HepG2 (cell line): ENCODE measurements around the gene MTHFD1. TPM values are rescaled to one million over a fixed set of nuclear protein-coding genes. Genes with fewer than 3 reads are reported as not detected.
A peak's percentile ranks its signal among the peaks of the same experiment; 100 is the strongest.

Experiments
- AKAP8 ChIP-seq: sonication (generic); formaldehyde crosslinking; IDR thresholded peaks from 2 replicates; pipeline ENCODE4 v1.5.1; 2020; ENCODE audit warnings: mild to moderate bottlenecking, missing genetic modification reagents
- CBX5 ChIP-seq: sonication (generic); formaldehyde crosslinking; IDR thresholded peaks from 2 replicates; pipeline ENCODE4 v1.4.0; 2020; ENCODE audit warnings: missing genetic modification reagents, borderline replicate concordance
- GATAD1 ChIP-seq: IDR thresholded peaks from 2 replicates; pipeline ENCODE4 v1.6.1; 2016; ENCODE audit warnings: missing genetic modification reagents, missing compliant biosample characterization
- HOXA9 ChIP-seq: sonication (generic); formaldehyde crosslinking; IDR thresholded peaks from 2 replicates; pipeline ENCODE4 v1.8.1; 2022; ENCODE audit warnings: missing genetic modification reagents, mild to moderate bottlenecking, moderate library complexity, borderline replicate concordance
- JUND ChIP-seq: sonication (generic); formaldehyde crosslinking; IDR thresholded peaks from 2 replicates; pipeline ENCODE4 v1.8.0; 2022; ENCODE audit warnings: mild to moderate bottlenecking, missing genetic modification reagents
- KDM3A ChIP-seq: IDR thresholded peaks from 2 replicates; pipeline ENCODE4 v1.6.1; 2018; ENCODE audit warnings: low read depth, missing compliant biosample characterization
- KDM4B ChIP-seq: sonication (generic); formaldehyde crosslinking; IDR thresholded peaks from 2 replicates; pipeline ENCODE4 v1.4.0; 2020; ENCODE audit warnings: missing genetic modification reagents
- KLF16 ChIP-seq, 2 experiments: sonication (generic) in 1 of 2; formaldehyde crosslinking in 1 of 2; IDR thresholded peaks; 2 replicates each; pipeline versions ENCODE4 v1.6.1 to v1.8.0; 2016 to 2023; ENCODE audit warnings: missing genetic modification reagents in 2 of 2, missing compliant biosample characterization in 1 of 2
- MAF1 ChIP-seq: sonication (generic); formaldehyde crosslinking; IDR thresholded peaks from 2 replicates; pipeline ENCODE4 v1.5.0; 2020; ENCODE audit warnings: missing genetic modification reagents, borderline replicate concordance
- MLLT10 ChIP-seq: sonication (generic); formaldehyde crosslinking; IDR thresholded peaks from 2 replicates; pipeline ENCODE4 v1.4.0; 2020; ENCODE audit warnings: missing genetic modification reagents
- TRIM24 ChIP-seq: sonication (generic); formaldehyde crosslinking; IDR thresholded peaks from 2 replicates; pipeline ENCODE4 v1.8.0; 2022; ENCODE audit warnings: mild to moderate bottlenecking, missing genetic modification reagents
- TSC22D2 ChIP-seq: sonication (generic); formaldehyde crosslinking; IDR thresholded peaks from 2 replicates; pipeline ENCODE4 v1.5.1; 2020; ENCODE audit warnings: missing genetic modification reagents, mild to moderate bottlenecking, borderline replicate concordance
- U2AF2 ChIP-seq: fragments of 200-400 bp; formaldehyde crosslinking; IDR thresholded peaks from 2 replicates; pipeline ENCODE4 v1.6.1; 2017; ENCODE audit warnings: low read depth, mild to moderate bottlenecking, low read length
- ZFP41 ChIP-seq: sonication (generic); formaldehyde crosslinking; IDR thresholded peaks from 2 replicates; pipeline ENCODE4 v1.4.0; 2020; ENCODE audit warnings: mild to moderate bottlenecking, missing genetic modification reagents, borderline replicate concordance
- ZNF143 ChIP-seq: sonication (generic); formaldehyde crosslinking; IDR thresholded peaks from 2 replicates; pipeline ENCODE4 v1.4.0; 2020; ENCODE audit warnings: missing genetic modification reagents
- ZNF441 ChIP-seq: sonication (generic); formaldehyde crosslinking; IDR thresholded peaks from 2 replicates; pipeline ENCODE4 v1.7.0; 2021; ENCODE audit warnings: missing genetic modification reagents, borderline replicate concordance
- ZNF563 ChIP-seq: sonication (generic); formaldehyde crosslinking; IDR thresholded peaks from 2 replicates; pipeline ENCODE4 v1.8.0; 2022; ENCODE audit warnings: mild to moderate bottlenecking, moderate library complexity, missing genetic modification reagents
- polyA plus RNA-seq, 8 experiments: library from polyadenylated mRNA; depleted of rRNA in 3 of 8; stranded (reverse) in 7 of 8; unstranded in 1 of 8; fragments of >200 nt; fragmentation: Illumina TruSeq in 4 of 8; extraction: Trizol in 4 of 8; gene quantifications; 2 replicates each; pipeline versions ENCODE4 v1.2.1 to v1.2.3, GENCODE V29; 2011 to 2016; ENCODE audit warnings: low read depth in 4 of 8, missing spikeins in 1 of 8, mixed read lengths in 1 of 8; ENCODE audit not compliant: insufficient read depth in 1 of 8
- total RNA-seq, 5 experiments: library from RNA; depleted of rRNA; stranded (reverse); fragments of >200 nt; fragmentation: Illumina TruSeq; extraction: Trizol; gene quantifications; 2 replicates each; pipeline ENCODE4 v1.2.3, GENCODE V29; 2016; ENCODE audit warnings: low read depth in 1 of 5
- TF ChIP-seq, protein P1 (sequence below): sonication (generic); formaldehyde crosslinking; IDR thresholded peaks from 2 replicates; pipeline ENCODE4 v1.5.0; 2020; ENCODE audit warnings: mild to moderate bottlenecking, missing genetic modification reagents, borderline replicate concordance
- TF ChIP-seq, protein P2 (sequence below): fragments of 450-650 bp; IDR thresholded peaks from 2 replicates; pipeline ENCODE4 v1.6.1; 2017; ENCODE audit warnings: mild to moderate bottlenecking

The MTHFD1 gene
- total and polyA plus RNA-seq, 2 of the 13 experiments (the other 11 are each of a cell fraction or from before 2014, with no cell fraction given): 31.0 to 106 TPM

DNA sequence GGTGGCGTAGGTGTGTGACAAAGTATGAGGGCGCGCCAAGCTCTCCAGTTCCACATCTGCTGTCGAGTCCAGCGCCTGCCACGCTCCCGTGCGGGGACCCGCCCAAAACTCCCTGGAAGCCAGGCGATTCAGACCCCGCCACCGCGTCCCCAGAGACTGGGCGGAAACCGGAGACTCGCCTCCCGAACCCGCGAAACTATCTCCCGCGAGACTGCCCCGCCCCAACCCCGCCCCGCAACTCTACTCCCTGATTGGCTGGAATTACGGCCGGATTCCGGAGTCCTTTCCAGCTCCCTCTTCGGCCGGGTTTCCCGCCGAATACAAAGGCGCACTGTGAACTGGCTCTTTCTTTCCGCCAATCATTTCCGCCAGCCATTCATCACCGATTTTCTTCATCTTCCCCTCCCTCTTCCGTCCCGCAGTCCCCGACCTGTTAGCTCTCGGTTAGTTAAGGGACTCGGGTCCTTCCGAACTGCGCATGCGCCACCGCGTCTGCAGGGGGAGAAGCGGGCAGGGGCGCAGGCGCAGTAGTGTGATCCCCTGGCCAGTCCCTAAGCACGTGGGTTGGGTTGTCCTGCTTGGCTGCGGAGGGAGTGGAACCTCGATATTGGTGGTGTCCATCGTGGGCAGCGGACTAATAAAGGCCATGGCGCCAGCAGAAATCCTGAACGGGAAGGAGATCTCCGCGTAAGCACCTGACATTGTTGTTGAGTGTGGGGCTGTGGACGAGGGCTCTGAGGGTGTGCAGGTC, at the start of gene MTHFD1 (continued):
- TF ChIP-seq, protein P1, sequence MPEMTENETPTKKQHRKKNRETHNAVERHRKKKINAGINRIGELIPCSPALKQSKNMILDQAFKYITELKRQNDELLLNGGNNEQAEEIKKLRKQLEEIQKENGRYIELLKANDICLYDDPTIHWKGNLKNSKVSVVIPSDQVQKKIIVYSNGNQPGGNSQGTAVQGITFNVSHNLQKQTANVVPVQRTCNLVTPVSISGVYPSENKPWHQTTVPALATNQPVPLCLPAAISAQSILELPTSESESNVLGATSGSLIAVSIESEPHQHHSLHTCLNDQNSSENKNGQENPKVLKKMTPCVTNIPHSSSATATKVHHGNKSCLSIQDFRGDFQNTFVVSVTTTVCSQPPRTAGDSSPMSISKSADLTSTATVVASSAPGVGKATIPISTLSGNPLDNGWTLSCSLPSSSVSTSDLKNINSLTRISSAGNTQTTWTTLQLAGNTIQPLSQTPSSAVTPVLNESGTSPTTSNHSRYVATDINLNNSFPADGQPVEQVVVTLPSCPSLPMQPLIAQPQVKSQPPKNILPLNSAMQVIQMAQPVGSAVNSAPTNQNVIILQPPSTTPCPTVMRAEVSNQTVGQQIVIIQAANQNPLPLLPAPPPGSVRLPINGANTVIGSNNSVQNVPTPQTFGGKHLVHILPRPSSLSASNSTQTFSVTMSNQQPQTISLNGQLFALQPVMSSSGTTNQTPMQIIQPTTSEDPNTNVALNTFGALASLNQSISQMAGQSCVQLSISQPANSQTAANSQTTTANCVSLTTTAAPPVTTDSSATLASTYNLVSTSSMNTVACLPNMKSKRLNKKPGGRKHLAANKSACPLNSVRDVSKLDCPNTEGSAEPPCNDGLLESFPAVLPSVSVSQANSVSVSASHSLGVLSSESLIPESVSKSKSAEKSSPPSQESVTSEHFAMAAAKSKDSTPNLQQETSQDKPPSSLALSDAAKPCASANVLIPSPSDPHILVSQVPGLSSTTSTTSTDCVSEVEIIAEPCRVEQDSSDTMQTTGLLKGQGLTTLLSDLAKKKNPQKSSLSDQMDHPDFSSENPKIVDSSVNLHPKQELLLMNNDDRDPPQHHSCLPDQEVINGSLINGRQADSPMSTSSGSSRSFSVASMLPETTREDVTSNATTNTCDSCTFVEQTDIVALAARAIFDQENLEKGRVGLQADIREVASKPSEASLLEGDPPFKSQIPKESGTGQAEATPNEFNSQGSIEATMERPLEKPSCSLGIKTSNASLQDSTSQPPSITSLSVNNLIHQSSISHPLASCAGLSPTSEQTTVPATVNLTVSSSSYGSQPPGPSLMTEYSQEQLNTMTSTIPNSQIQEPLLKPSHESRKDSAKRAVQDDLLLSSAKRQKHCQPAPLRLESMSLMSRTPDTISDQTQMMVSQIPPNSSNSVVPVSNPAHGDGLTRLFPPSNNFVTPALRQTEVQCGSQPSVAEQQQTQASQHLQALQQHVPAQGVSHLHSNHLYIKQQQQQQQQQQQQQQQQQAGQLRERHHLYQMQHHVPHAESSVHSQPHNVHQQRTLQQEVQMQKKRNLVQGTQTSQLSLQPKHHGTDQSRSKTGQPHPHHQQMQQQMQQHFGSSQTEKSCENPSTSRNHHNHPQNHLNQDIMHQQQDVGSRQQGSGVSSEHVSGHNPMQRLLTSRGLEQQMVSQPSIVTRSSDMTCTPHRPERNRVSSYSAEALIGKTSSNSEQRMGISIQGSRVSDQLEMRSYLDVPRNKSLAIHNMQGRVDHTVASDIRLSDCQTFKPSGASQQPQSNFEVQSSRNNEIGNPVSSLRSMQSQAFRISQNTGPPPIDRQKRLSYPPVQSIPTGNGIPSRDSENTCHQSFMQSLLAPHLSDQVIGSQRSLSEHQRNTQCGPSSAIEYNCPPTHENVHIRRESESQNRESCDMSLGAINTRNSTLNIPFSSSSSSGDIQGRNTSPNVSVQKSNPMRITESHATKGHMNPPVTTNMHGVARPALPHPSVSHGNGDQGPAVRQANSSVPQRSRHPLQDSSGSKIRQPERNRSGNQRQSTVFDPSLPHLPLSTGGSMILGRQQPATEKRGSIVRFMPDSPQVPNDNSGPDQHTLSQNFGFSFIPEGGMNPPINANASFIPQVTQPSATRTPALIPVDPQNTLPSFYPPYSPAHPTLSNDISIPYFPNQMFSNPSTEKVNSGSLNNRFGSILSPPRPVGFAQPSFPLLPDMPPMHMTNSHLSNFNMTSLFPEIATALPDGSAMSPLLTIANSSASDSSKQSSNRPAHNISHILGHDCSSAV (CRISPR knock-in tag): peak; percentile 11; the same call in 1 of the 2 replicates
- TF ChIP-seq KDM4B (peak; percentile 63; the same call in 1 of the 2 replicates), KDM3A (CRISPR knock-in tag) (peak; percentile 7), TRIM24 (no peak), HOXA9 (peak; percentile 96), ZNF143 (CRISPR knock-in tag) (0 out of 2 replicates have a peak, but pooled peaks have one; percentile 41), MAF1 (CRISPR knock-in tag) (0 out of 2 replicates have a peak, but pooled peaks have one; percentile 36), MLLT10 (no peak), CBX5 (CRISPR knock-in tag) (no peak), ZFP41 (0 out of 2 replicates have a peak, but pooled peaks have one; percentile 78), KLF16 (CRISPR knock-in tag; IDR thresholded peaks at IDR 0.05) (0 out of 4 replicates have a peak, but pooled peaks of 1 of the 2 experiments have one; percentile 51), AKAP8 (CRISPR knock-in tag) (no peak), ZNF563 (CRISPR knock-in tag) (peak; percentile 96), JUND (CRISPR knock-in tag) (no peak), ZNF441 (CRISPR knock-in tag) (peak; percentile 65), U2AF2 (no peak), TSC22D2 (CRISPR knock-in tag) (peak; percentile 61; the same call in 1 of the 2 replicates), GATAD1 (CRISPR knock-in tag) (peak; percentile 58; the same call in 1 of the 2 replicates)
- TF ChIP-seq, protein P2, sequence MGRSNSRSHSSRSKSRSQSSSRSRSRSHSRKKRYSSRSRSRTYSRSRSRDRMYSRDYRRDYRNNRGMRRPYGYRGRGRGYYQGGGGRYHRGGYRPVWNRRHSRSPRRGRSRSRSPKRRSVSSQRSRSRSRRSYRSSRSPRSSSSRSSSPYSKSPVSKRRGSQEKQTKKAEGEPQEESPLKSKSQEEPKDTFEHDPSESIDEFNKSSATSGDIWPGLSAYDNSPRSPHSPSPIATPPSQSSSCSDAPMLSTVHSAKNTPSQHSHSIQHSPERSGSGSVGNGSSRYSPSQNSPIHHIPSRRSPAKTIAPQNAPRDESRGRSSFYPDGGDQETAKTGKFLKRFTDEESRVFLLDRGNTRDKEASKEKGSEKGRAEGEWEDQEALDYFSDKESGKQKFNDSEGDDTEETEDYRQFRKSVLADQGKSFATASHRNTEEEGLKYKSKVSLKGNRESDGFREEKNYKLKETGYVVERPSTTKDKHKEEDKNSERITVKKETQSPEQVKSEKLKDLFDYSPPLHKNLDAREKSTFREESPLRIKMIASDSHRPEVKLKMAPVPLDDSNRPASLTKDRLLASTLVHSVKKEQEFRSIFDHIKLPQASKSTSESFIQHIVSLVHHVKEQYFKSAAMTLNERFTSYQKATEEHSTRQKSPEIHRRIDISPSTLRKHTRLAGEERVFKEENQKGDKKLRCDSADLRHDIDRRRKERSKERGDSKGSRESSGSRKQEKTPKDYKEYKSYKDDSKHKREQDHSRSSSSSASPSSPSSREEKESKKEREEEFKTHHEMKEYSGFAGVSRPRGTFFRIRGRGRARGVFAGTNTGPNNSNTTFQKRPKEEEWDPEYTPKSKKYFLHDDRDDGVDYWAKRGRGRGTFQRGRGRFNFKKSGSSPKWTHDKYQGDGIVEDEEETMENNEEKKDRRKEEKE: no peak
